Measurements from ENCODE around the gene NAT8L.

NAT8L gene

DNA sequence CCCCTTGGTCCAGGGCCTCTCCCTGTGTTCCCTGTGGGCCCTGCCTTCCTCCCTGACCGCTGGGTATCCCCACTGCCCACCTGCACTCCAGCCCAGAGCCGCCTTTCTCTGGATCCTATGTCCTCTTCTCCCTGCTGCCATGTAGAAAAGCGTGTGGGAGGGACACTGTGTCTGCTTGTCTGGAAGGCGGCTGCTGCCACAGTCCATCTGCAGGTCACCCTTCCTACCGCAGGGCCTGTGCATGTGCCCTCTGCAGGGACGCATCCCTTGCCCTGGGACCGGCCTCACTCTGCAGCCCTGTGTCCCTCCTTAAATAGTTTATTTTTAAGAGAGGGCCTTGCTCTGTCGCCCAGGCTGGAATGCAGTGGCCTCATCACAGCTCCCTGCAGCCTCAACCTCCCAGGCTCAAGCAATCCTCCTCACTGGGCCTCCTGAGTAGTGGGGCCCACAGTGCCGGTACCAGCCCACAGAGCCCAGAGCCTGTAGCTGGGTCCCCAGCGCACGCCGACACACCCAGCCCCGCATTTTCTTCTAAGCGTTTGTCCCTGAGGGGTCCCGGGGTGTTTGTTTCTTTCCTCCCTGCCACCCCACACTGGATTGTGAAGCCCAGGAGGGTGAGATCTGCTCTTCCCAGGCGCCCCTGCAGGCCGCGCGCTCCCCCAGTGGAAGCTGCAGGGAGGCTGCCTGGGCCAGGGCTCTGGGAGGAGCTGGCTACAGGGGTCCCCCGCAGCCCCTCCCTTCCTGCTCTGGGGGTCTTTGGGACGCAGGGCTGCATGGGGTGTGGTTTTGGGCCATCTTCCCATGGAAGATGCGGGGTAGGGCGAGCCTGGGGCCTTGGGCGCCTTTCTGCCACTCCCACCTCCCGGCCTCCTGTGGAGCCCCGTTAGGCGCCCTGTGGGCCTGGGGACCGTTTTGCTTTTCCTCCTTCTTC, 12.8 kb upstream of the NAT8L start:
- no peak for DNase-seq

DNA sequence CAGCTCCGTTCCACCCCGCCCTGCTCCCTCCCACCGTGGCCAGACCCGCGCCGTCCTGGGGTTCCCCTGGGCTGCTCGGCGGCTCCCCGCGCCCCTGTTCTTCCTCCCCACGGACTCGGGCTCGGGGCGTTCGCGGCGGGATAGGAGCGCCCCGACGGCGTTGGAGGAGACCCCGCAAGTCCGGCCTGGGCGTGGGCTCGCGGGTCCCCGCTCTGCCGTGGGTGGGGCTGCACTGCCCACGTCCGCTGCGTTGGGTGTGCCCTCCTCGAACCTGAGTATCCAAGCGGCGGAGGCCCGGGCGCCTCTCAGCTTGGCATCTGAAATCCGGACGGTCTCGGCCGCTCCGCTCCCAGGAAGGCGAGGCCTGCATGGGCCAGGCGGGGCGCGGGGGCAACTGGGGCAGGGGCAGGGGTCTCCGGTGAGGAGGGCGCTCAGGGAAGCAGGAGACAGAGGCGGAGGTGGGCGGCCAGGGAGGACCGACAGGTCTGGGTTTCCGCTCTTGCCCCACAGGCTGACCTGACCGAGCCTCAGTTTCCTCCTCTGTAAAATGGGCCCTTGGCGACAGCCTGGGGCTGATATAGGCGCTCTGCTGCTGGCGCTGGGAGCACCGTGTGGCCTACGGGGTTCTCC, 12.0 kb upstream of the NAT8L start:
- DNase-seq, result no peak

DNA sequence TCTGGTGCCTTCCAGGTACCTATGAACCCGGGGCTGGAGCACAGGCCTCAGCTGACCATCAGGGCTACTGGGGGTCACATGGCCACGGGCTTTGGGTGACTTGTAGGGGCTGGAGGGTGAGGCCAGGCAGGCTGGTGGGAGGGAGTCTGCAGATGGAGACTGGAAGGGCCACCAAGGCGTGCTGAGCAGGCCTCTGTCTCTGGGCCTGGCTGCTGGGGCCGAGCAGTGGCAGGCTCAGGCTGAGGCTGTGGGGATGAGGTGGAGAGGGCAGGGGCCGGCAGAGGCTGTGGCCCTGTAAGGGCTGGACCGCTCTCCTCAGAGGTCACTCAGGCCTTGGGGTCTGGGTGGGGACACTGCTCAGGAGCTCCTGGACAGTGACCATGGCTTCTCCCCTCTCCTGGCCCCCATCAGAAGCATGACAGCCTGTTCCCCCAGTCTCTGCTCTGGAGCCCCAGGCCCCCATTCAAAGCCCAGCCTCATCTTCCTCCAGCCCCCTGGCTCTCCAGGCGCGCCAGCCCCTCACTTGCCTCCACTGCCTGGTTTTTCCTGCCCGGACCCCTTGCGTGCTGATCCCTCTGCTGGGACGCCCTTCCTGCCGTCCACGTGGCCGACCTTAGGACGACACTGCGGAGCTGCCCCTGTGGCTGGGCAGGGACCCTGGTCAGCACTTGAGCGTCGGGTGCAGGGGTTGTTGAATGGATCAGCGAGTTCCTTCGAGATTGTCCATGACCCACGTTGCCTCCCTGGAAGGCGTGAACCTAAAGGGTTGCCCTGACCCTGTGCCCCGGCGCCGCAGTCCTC, 11.1 kb upstream of the NAT8L start:
- DNase-seq, result no peak

DNA sequence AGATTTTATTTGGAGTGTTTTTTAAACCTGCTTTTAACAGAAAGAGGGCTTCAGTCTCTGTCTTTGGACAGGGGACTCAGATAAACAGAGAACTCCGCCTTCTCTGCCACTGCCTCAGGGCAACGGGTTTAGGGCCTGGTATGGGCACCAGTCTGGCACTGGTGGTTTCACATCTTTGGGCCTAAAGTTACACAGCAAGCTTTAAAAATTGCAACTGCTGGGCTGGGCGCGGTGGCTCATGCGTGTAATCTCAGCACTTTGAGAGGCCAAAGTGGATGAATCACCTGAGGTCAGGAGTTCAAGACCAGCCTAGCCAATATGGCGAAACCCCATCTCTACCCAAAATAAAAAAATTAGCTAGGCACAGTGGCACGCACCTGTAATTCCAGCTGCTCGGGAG, 10.3 kb upstream of the NAT8L start:
- no peak for DNase-seq

DNA sequence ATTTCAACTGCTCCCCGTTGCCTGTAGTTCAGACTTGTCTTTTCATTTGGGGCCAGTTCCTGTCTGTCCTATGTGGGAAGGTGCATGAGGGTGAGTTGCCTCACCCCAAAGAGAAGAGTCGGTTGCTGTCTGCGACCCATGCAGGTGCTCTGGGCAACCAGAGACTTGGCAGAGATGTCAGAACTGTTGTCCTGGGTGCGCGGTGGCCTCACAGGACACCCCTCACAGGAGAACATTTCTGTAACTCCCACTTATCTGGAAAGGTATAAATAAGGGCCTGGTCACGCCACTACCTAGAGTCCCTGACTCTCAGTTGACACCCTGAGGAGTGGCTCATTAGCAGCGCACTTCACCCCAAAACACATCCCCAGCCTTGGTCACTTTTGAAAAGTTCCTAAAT, 9.7 kb upstream of the NAT8L start:
- no peak for DNase-seq

DNA sequence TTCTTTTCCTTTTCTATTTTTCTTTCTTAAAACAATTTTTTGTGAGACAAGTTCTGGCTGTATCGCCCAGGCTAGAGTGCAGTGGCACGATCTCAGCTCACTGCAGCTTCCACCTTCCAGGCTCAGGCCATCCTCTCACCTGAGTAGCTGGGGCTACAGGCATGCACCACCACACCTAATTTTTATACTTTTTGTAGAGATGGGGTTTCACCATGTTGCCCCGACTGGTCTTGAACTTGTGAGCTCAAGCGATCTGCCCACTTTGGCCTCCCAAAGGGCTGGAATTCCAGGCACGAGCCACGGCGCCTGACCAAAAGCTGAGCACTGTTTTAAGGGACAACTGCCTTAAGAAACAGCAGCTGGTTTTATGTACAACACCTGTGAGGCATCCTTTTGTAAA, 9.3 kb upstream of the NAT8L start:
- DNase-seq, result no peak

DNA sequence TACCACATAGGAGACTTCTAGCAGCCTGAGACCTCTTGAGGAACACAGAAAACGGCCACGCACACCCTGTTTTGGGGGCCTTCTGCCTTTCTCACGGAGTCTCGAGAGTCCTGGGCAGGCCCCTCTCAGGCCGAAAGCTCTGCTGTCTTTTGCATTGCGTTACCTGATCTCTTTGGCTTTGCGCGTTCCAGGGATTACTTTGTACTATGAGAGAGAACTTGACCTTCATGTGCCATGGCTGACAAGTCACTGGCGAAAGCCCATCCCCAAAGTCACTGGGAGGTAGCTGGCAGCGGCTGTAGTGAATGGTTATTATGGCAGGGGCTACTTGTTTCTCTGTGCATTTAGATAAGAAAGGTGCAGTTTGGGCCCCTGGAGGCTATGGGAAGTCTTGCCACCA, 8.0 kb upstream of the NAT8L start:
- DNase-seq, result no peak

DNA sequence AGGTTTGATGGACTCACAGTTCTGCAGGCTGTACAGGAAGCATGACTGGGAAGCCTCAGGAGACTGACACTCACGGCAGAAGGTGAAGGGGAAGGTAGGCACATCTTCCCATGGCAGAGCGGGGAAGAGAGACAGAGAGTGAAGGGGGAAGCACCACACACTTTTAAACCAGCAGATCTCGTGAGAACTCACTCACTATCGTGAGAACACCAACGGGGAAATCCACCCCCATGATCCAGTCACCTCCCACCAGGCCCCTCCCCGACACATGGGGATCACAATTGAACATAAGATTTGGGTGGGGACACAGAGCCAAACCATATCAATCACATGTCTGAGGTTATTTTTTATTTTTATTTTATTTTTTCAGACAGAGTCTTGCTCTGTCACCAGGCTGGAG, 4.9 kb upstream of the NAT8L start:
- DNase-seq, result no peak

DNA sequence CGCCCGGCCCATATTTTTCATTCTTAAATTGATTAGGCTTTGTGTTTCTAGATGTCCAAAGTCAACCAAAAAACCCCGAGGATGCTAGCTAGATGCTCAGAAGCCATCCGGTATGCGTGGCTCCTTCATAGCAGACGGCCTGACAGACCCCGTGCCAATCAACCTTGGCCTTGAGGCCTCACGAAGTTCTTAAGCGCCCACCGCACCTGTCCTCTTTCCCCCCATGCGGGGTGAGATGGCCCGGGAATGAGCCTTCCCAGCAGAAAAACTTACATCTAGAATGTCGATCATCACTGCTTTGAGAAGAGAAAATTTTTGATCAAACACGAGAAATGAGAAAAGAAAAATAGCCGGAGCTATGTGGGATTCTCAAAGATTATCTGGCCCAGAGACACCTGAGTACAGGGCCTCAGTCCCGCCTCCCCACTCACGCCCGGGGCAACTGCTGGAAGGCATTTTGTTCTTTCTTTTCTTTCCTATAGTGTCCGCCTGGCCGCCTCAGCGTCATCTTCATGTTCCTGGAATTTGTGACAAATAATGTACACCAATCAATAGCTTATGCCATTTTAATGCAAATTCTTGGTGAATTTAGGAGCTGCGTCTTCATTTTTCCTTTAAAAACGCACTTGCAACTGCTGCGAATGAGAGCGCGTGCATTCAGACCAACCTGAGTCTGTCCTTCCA, 1.6 kb upstream of the NAT8L start:
- DNase-seq, result no peak

DNA sequence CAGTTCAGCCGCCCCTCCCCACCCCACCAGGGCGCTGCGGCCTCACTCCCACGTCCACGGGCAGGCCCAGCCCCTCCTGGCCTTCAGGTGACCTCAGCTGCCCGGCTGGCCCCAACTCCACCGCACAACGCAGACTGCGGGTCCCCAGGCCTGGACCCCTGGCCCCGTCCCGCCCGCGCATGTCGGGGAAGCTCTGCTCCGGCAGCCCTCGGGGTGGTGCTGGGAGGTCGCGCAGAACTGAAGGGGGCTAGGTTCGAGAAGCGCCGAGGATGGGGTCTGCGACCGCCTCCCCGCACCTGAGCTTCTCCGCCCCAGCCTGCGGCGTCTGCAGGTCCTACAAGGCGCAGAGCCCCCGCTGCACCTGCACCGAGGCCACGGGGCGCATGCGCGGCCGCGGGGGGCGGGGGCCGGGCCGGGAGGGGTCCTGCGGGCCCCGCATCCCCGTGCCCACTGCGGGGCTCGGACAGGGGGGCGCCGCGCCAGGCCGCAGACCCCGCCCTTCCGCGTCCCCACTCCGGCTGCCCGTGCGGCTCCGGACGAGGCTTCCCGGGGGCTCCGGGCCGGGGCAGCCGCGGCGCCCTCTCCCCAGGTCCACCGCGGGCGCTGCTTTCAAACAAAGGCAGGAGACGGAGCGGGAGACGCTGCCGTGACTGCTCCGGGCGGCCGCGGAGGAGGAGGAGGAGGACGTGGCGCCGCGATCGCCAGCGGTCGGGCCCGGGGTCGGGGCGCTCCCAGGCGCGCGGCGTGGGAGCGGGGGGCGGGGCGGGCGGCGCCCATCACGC, 672 bp upstream of the NAT8L start:
- DNase-seq, result no peak

DNA sequence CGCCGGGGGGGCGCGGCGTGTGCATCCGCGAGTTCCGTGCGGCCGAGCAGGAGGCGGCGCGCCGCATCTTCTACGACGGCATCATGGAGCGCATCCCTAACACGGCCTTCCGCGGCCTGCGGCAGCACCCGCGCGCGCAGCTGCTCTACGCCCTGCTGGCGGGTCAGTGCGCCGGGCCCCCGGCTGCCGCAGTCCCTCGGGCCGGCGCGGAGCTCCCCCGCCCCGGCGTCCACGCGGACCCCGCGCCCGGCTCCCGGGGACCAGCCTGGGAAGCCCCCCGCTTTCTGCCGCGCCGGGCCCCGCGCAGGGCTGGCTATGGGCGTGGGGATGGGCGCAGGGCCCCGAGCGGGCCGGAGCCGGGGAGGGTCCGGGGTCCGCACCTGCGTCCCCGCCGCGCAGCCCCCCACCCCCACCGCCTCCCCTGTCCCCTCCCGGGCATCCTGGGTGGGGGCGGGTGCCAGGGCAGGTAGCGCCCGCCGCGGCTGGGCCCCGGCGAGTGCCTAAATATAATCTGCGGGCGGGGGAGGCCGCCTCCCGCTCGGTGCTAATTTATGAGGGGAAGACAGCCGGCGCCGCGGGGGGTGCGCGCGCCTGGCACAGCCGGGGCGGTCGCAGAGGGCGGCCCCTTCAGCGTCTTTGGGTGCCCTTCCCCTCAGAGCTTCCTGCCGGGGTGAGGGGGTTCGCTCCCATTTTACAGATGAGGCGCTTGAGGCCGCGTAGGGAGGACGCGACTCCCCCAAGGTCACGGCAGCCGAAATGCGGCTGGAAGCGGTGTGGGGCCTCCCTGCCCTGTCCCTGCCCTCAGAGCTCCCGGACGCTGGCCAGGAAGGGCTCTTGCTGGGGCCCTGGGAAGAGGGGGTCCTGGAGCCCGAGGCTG, 837 bp downstream of the NAT8L start:
- no peak for DNase-seq

DNA sequence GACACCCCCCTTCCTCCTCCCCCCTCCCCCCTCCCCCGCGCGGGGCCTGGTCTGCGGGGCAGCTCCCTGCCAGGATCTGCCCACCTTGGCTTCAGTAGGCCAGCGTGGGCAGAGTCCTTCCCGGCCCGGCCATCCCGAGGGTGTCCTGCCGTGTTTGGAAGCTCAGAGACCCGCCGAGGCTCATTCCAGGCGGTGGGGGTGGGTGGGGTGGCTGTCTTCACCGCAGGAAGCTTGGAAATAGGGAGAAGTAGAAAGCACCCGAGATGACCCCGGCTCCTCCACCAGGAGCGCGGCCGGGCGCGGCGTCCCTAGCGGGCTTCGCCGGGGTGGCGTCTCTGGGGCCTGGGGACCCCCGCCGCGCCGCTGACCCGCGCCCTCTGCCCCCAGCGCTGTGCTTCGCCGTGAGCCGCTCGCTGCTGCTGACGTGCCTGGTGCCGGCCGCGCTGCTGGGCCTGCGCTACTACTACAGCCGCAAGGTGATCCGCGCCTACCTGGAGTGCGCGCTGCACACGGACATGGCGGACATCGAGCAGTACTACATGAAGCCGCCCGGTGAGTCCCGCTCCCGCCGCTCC, 1.6 kb downstream of the NAT8L start:
- no peak for DNase-seq

DNA sequence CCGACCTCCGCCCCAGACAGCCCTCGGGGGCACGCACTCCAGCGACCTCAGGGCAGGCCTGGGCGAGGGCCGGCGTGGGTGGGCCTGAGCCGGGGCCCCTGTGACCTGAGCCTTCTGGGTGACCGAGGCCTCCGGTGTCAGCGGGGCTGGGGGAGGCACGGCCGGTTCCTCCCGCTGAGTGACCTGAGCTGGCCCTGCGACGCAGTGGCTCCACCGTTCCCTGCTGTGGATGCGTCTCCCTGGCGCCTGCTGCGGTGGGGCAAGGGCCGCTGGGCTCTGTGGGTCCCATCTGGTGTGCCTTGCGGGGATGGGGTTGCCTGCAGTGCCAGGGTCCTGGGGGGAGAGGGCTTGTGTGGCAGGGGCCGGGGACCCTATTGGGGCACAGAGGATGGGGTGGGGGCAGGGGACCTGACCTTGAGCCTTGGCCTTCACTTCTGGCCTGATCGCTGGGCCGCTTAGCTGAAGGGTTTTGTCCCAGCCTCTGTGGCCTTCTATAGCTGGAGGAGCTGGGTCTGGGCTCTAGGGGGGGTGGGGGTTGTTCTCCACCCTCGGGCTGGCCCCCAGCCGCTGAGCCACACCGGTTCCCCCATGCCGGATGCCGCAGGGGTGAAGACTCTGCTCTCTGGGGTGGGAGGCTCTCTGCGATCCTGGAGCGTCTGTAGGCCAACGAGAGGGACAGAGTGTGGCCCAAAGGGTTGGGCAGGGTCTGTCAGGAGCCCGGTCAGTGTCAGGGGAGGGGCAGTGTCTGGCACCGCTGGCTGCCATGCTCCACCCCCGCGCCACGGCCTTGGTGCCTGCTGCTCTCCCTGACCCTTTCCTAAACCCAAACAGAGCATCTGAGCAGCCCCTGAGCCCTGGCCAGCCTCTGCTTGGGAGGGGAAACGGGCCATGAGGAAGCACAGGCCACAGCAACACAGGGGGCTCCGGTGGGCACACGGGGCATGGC, 2.3 kb downstream of the NAT8L start:
- DNase-seq, result no peak

DNA sequence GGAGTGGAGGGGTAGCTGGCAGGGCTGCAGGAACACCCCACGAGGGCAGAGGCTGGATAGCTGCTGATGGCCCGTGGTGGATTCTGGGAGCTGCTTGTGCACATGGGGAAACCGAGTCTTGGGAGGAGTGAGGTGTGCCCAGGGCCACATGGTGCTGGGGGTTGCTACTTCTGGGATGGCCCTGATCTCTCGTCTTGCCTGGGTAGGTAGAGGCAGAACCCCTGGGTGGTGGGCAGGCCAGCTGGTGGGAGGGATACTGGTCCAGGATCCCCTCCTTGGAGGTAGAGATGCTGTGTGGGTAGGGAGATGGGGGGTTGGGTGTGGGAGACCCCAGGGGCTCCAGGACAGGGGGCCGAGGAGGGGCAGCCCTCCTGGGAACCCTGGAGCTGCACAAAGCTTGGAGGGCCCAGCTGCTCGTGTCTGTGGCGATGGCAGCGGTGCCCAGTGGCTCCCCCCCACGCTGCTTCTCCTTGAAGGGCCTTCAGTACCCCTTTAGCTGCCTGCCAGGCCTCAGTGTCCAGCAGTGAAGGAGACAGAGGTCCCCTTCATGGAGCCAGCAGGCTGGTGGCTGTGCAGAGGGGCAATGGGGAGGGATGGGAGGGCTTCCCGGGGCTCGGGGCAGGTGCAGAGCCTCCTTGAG, 3.2 kb downstream of the NAT8L start:
- DNase-seq, result no peak

DNA sequence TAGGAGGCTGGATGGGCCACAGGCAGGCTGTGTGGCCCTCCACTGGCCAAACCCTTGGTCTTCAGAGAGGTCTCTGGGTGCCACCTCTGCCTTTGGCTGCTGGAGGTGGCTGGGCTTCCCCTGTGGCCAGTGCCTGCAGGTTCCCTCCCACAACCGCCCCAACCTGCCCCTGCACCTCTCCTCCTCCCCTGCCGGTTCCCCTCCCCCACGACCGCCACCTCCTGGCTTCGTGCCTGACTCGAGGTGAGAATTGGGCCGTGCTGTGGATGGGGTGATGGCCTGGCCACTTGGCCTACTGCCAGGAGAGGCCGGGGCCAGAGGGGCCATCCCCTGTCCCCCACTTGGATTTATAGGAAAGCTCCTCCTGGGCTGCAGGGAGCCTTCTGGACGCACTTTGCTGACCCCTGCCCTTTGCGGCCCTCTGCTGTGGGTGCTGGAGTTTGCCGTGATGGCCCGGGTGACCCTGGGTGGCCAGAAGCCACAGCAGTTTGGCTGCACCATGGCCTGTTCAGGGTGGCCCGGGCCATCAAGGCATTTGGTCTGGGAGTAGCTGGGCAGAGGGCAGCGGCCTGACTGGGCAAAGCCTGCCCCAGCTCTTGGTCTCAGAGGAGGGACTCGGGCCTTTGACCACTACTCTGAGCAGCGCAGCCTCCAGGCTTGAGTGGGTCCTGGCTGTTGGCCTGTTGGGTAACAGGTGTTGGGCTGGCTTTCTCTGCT, 3.8 kb downstream of the NAT8L start:
- DNase-seq, result no peak

DNA sequence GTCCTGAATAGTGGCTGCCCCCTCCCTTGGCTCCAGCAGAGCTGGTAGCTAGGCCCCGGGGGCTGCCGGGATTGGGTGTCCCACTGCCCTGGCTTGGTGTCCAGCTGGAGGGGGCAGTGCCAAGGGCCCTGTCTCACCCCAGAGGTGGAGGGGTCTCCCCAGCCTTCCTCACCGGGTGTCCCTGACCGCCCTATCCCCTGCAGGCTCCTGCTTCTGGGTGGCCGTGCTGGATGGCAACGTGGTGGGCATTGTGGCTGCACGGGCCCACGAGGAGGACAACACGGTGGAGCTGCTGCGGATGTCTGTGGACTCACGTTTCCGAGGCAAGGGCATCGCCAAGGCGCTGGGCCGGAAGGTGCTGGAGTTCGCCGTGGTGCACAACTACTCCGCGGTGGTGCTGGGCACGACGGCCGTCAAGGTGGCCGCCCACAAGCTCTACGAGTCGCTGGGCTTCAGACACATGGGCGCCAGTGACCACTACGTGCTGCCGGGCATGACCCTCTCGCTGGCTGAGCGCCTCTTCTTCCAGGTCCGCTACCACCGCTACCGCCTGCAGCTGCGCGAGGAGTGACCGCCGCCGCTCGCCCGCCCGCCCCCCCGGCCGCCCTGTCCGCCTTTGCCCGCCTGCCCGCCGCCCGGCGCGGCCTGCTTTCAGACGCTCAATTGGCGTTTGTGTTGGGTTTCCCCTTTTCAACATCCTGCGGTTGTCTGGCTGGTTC, 4.6 kb downstream of the NAT8L start:
- DNase-seq, result no peak

DNA sequence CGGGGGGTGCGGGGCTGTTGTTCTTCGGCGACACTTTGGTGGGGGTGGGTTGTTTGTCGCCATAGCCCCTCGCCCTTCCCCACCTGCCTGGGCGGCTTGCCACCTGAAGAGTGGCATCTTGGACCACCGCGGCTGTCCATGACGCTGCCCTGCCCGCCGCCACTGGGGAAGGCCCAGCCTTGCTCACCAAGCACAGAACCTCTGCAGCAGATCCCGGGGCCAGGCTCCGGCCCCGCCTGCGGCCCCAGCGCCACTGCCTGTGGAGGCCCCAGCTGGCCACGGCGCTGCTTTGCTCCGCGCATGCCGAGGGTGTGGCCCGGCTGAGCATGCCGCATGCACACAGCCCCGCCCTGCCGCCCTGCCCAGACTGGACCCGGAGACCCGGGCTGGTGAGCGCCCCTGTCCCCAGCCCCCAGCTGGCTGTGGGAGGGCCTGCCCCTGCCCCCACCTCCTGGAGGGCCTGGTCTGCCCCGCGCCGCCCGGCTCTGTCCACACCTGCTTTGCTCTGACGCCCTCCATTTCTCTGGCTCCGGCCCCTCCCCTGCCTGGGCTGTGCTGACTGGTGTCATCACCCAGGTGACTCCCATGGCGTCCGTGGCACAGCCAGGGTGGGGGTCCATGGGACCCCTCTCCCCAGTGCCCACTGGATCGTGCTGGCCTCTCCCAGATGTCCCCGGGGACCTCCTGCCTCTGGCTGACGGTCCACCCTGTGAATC, 5.3 kb downstream of the NAT8L start:
- DNase-seq, result no peak

All from activated CD8-positive, alpha-beta memory T cell treated with anti-CD3 and anti-CD28 coated beads, Interleukin-2, amount 50 U/mL, for 48 hours (primary cell).